LoVo (cell line): Measurements from ENCODE around the gene SSTR4.

Source experiments
- DNase-seq: peaks from one replicate; pipeline ENCODE4 v3.0.0-alpha.2; 2016; ENCODE audit warnings: low spot score

Gene SSTR4

GRCh38 chr20:23086931-23087411 lies 51.9 kb downstream of the SSTR4 start:
- no peak for DNase-seq

- no peak for DNase-seq
Measured at GRCh38 chr20:23087587-23088251, 52.6 kb downstream of the SSTR4 start.
